Keratinocyte (primary cell): Measurements from ENCODE around the gene FAM83D.

Experiments
- EZH2 ChIP-seq: IDR thresholded peaks from one replicate; pipeline ENCODE4 v1.6.1; 2012; ENCODE audit warnings: inconsistent platforms, mild to moderate bottlenecking, low read length, moderate library complexity
- TF ChIP-seq, protein P1 (sequence below), 3 experiments: IDR thresholded peaks in 1 of 3; conservative IDR thresholded peaks in 1 of 3; optimal IDR thresholded peaks in 1 of 3; 2 replicates in 2 of 3; 3 replicates in 1 of 3; pipeline versions ENCODE3 to v1.5.1; 2011; ENCODE audit warnings: low read length in 3 of 3, mild to moderate bottlenecking in 3 of 3, moderate library complexity in 2 of 3, control low read depth in 1 of 3, inconsistent platforms in 1 of 3; ENCODE audit not compliant: insufficient read depth in 2 of 3; ENCODE audit errors: extremely low read depth in 1 of 3

DNA sequence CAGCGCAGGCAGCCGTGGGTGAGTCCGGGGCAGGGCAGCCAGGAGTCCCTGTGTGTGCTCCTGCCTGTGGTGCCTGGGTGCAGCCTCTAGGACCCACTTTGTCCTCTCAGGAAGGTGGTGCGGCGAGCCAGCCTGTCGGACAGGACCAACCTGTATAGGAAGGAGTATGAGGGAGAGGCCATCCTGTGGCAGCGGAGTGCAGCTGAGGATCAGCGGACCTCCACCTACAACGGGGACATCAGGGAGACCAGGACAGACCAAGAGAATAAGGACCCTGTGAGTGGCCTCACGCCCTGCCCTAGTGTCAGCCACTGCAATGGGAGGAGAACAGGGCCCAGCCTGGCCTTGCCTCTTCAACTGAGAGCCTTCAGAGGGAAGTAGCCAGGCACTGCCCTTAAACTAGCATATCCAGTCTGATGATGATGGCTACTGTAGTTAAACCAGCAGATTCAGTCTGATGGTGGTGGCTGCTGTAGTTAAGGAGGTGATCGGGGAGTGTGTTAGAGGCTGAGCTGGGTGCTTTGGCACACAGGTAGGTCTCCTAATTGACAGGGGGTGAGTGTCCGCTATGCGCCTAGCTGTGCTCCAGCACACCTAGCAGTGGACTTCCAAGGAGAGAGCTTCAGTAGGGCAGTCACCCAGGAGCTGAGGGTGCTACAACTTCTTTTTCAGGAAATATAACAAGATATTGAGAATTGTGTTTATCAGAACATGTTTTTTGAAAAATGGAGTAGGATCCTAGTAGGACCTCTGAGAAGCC lies 18.1 kb upstream of the FAM83D start:
- TF ChIP-seq, protein P1, sequence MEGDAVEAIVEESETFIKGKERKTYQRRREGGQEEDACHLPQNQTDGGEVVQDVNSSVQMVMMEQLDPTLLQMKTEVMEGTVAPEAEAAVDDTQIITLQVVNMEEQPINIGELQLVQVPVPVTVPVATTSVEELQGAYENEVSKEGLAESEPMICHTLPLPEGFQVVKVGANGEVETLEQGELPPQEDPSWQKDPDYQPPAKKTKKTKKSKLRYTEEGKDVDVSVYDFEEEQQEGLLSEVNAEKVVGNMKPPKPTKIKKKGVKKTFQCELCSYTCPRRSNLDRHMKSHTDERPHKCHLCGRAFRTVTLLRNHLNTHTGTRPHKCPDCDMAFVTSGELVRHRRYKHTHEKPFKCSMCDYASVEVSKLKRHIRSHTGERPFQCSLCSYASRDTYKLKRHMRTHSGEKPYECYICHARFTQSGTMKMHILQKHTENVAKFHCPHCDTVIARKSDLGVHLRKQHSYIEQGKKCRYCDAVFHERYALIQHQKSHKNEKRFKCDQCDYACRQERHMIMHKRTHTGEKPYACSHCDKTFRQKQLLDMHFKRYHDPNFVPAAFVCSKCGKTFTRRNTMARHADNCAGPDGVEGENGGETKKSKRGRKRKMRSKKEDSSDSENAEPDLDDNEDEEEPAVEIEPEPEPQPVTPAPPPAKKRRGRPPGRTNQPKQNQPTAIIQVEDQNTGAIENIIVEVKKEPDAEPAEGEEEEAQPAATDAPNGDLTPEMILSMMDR (optimal IDR thresholded peaks at IDR 0.05 in 1 of 3, IDR thresholded peaks at IDR 0.05 in 1 of 3, conservative IDR thresholded peaks at IDR 0.05 in 1 of 3; ENCODE audit: extremely low read depth in 1 of 3, insufficient read depth in 2 of 3, low read length in 3 of 3), result no peak
- TF ChIP-seq EZH2, result no peak
